GM12892 (cell line): ENCODE measurements around the gene UCK2.

ENCODE experiments used
- DNase-seq: peaks from one replicate; pipeline ENCODE4 v3.0.0; 2011; ENCODE audit not compliant: insufficient read length
- FAIRE-seq: peaks from 2 replicates; lab custom pipeline; 2011; peaks lifted over from hg19 to GRCh38; lab: Jason Lieb, UNC
- POLR2A ChIP-seq: IDR thresholded peaks from 2 replicates; pipeline ENCODE4 v1.6.1; 2011; ENCODE audit warnings: low read depth, low read length, control low read depth
- POLR2AphosphoS5 ChIP-seq: IDR thresholded peaks from 2 replicates; pipeline ENCODE4 v1.6.1; 2011; ENCODE audit warnings: low read depth, low read length, control low read depth
- TAF1 ChIP-seq: IDR thresholded peaks from 2 replicates; pipeline ENCODE4 v1.6.1; 2011; ENCODE audit warnings: low read depth, mild to moderate bottlenecking, control low read depth, low read length, borderline replicate concordance

UCK2 gene

DNA sequence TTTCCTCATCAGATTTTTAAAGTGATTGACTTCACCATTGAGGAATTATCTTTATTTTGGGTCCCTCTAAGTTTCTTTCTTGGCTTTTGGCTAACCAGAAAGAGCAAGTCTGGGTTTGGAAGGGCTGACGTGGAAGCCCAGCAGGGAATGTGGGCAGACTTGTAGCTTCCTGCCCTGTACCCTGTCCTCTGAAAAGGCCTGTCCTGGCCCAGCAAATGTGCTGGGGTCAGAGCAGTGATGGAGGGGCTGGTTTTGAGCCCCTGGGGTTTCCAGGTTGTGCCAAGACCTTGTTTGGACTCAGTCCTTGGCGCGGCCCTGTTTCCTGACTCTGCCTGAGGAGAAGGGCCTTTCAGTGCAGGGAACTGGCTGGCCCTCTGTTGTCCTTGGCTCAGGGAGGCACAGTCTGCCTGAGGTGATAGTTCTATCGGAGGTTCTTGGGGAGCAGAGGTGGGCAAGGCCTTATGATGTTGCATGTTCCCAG is 72.1 kb downstream of the UCK2 start:
- DNase-seq = no peak
- TF ChIP-seq POLR2AphosphoS5 = no peak
- no peak for TF ChIP-seq POLR2A
- TF ChIP-seq TAF1 = no peak
- no peak for FAIRE-seq

DNA sequence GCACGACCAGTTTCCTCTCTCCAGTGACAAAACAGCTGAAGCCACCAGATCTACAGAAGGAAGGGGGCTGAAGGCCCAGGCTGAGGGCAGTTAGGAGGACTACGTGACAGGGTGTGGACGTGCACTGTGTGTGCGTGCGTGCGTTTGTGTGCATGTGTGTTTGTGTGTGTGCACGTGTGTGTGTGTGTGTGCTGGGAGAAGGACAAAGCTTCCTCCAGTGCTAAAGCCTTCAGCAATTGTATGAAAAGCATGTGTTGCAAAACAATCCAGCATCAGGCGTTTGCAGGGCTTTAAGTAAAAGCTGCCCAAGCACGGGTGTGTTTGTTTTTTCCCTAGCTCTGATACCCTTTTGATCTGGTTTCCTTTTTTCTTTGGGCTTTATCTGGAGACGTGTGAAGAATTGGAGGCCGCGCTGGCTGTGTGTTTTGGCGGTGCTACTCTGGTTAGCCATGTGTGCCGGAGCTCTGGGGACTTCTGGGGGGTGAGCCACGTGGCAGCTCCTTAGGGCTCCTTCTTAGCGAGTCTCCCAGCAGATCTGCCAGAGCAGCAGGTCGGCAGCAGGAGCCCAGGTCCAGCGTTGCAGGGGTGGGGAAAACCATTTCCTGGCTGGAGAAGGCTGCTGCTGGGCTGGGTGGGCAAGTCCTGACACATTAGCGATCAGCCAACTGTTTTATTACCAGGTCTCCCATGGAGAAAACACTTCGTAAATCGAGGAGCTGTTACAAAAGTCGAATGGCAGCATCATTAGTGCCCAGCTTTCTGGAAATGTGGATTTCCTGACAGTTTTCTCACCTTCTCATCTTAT is 73.4 kb downstream of the UCK2 start:
- no peak for TF ChIP-seq POLR2A
- TF ChIP-seq TAF1 = no peak
- TF ChIP-seq POLR2AphosphoS5 = no peak
- no peak for DNase-seq
- no peak for FAIRE-seq

DNA sequence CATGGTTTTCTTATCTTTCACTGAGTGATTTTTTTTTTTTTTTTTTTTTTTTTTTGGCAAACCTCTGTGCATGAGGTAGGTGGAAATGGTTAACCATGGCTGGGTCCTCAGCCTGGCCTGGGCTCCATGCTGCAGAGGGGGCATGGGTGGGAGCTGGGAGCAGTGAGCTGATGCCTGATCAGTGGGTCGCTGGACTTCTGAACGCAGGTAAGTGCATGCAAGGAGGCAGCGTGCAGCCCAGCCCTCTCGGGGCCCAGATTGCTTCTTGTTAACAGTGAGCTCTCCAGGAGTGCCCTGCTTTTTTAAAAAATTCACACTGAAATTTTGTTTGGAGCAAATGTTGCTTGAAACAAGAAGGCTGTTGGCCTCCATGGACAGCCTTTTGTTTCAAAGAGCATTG is 75.2 kb downstream of the UCK2 start:
- DNase-seq (no peak), FAIRE-seq (no peak)
- TF ChIP-seq TAF1 (no peak), POLR2AphosphoS5 (no peak), POLR2A (no peak)

DNA sequence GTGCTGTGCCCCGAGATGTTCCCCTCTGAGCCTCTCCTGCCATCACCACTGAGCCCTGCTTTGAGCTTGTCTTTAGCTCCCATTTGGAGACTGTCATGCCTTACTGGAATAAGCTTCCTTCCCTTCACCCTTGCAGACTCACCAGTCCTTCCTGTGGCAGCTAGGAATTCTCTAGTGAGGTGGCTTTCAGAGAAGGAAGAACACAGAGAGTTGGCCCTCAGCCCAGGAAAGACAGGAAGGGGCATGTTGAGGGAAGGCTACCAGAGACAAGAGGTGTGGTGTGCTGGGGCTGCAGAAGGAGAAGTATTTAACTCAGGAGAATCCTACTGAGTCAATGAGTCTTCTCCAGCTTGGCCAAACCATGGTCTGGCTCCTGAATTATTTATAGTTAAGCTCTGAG is 76.3 kb downstream of the UCK2 start:
- FAIRE-seq = no peak

DNA sequence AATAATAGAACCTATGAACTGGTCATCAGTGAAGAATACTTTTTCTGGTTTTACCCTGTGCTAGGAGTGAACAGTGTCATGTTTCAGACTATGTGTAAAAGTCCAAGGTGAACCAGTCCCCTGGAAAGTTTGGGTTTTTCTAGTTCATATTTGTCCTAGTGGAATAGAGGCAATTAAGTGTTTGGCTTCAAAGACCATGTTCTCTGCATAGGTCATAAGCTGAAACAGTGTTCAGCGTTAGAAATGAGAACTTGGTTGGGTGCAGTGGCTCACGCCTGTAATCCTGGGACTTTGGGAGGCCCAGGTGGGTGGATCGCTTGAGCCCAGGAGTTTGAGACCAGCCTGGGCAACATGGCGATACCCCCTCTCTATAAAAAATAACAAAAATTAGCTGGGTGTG is 77.5 kb downstream of the UCK2 start:
- TF ChIP-seq POLR2A (no peak), POLR2AphosphoS5 (no peak), TAF1 (no peak)
- DNase-seq (no peak), FAIRE-seq (no peak)

More for the DNA sequence above, 76.3 kb downstream of the UCK2 start:
- no peak for DNase-seq
- TF ChIP-seq POLR2AphosphoS5 (no peak), POLR2A (no peak), TAF1 (no peak)

DNA sequence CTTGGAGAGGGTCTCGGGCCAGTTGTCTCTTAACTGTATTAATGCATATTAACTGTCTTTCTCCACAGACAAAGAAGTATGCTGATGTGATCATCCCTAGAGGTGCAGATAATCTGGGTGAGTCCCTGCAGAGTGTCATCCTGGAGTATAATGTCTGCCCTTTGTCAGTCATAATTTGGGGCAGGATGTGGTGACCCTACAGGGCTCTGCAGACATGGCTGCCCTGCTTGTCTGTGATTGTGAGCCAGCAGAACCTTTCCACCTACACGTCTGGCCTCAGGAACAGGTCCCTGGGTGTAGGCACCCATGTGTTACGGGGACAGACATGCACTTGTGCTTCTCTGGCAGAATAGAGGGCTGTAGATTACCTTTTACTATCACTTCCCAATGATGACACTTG is 78.4 kb downstream of the UCK2 start:
- FAIRE-seq (no peak), DNase-seq (no peak)
- TF ChIP-seq POLR2AphosphoS5 (no peak), TAF1 (no peak)

DNA sequence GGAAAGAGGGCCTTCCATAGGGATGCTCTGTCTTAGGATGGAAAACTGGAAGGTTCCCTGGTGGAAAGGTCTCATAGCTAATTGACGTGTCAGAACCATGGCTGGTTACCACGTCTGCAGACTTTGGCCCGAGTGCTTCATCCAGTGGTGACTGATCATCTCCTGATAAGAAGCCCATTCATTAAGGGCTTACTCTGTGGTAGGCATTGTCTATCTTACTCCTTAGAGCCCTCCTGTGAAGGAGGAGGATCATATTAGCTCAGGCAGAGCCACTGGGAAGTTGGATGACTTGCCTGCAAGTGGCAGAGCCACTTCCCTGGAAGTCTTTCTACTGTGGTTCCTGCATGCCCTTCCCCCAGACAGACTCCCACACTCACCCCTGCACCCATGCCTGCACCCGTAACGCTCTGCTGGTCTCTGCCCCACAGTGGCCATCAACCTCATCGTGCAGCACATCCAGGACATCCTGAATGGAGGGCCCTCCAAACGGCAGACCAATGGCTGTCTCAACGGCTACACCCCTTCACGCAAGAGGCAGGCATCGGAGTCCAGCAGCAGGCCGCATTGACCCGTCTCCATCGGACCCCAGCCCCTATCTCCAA is 79.9 kb downstream of the UCK2 start:
- FAIRE-seq (no peak), DNase-seq (no peak)
- TF ChIP-seq POLR2A = no peak
- TF ChIP-seq TAF1 = no peak
- no peak for TF ChIP-seq POLR2AphosphoS5

DNA sequence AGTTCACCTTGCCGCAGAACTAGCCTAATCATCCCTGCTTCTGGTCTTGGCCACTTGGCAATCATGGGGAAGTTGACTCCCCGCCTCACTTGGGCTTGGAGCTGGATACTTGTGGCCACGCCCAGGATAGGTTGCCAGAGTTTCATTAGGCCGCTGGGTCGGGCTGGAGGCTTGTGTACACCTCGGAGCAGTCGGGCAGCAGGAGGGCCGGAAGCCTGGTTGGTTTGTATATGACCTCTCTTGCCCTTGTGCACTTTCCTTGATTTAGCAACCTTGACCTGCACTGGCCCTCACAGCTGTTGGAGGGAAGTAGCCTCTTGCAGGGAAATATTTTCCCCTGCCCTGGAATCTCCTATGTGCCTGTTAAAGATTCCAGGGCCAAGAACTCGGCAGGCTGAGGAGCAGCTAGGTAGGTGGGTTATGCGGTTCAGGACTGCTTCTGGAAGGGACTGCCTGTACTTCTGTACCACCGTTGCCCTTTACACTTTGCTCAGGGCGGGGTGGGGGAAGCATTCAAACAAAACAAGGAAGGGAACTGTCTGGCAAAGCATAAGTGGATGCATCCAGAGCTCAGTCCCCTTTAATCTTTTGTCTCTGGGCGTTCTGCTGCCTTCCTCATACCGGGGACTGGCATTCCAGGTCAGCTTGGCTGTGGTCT is 83.5 kb downstream of the UCK2 start:
- no peak for TF ChIP-seq POLR2A
- TF ChIP-seq POLR2AphosphoS5 = no peak
- TF ChIP-seq TAF1 = no peak
- no peak for FAIRE-seq
- DNase-seq = no peak

DNA sequence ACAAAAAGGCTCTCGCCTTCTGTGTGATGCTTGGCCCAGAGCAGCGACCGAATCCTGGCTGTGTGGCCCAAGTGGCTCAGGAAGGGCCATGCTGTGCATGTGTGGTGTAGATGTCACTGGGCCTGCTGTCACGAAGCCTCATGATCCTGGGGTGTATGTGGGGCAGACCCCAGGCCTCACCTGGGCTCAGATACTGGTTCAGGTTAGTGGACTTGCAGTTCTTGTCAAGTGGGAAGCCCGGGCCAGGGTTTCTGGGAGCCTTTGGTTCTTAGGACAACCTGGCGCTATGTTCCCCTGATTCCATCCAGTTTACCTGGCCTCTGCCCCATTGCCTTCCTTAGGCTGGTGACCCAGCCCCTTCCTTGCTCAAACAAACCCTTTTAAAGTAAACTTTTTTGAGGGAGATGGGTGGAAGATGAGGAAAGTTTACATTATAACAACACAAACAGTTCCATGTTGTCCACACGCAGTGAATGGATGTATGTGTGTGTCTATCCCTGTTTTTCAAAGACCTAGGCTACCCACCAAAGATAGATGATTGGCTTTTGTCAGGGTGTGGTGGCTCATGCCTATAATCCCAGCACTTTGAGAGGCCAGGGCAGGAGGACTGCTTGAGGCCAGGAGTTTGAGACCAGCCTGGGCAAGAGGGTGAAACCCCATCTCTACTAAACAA is 84.3 kb downstream of the UCK2 start:
- no peak for FAIRE-seq
- TF ChIP-seq POLR2A (no peak), POLR2AphosphoS5 (no peak), TAF1 (no peak)
- no peak for DNase-seq

DNA sequence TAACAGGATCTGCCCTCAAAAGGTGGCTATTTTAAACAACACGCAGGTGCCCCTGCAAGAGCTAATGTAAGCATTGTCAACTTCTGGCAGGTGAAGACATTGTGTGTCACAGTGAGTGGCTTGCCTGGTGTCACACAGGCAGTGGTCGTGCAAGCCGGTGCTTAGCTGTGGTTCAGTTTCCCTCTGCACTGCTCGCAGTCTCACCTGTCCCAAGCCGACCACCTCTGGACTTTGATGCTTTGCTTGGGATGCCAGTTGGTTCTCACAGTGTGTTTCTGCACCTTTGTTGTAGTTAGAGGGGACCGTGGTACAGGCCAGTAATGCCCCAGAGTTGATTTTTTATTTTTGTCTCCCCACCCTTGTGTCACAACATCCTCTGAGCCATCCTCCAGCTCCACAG is 85.2 kb downstream of the UCK2 start:
- DNase-seq = no peak
- TF ChIP-seq POLR2AphosphoS5 = no peak
- TF ChIP-seq POLR2A = no peak
- no peak for FAIRE-seq

DNA sequence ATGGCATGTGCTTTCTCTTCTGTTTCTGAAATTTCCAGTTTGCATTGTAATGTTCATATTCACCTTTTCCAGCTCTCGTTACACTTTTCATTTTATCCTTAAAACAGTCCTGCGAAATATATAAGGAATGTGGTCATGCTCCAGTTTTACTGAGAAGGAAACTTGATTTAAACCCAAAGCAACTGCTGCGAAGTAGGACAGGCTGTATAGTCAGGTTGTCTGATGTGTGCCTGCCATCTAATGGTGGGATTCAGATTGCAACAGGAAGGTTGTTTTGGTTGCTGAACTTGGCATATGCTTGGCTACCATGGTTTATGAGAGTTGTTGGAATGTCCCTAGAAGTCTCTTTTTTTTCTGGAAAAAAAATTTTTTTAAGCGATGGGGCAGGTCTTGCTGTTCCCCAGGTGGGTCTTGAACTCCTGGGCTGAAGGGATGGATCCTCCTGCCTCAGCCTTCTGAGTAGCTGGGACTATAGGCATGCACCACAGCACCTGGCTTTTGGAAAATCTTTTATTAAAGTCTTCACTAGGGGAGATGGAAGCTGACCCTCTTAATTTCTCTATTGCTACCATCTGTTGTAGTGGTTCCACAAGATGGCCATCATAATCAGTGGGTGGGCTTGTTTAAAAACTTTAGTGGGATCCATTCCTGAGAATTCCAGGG is 86.9 kb downstream of the UCK2 start:
- FAIRE-seq = peak; percentile 83
- no peak for TF ChIP-seq TAF1
- TF ChIP-seq POLR2A = no peak
- no peak for TF ChIP-seq POLR2AphosphoS5
- DNase-seq = peak; percentile 32
